Transverse colon (tissue), 4 donors: ENCODE measurements around the gene PROK1. TPM values are rescaled to one million over a fixed set of nuclear protein-coding genes. Genes with fewer than 3 reads are reported as not detected.

ENCODE experiments used
- DNase-seq: peaks from one replicate; pipeline ENCODE4 v3.0.0-alpha.2; 2019
- H3K27ac ChIP-seq, 4 donors: fragments of 200-600 bp; sonication (generic); 2 replicates each; pipeline ENCODE4 v1.5.1; 2016 to 2018; ENCODE audit warnings: inconsistent platforms in 4 of 4
- H3K27me3 ChIP-seq: fragments of 200-600 bp; sonication (generic); 2 replicates; pipeline ENCODE4 v1.5.1; 2017; ENCODE audit warnings: inconsistent platforms
- H3K36me3 ChIP-seq, 4 donors: fragments of 200-600 bp; sonication (generic); 2 replicates each; pipeline ENCODE4 v1.5.1; 2017 to 2019; ENCODE audit warnings: inconsistent platforms in 4 of 4
- H3K4me1 ChIP-seq, 4 donors: fragments of 200-600 bp; sonication (generic); 2 replicates each; pipeline ENCODE4 v1.5.1; 2017 to 2020; ENCODE audit warnings: inconsistent platforms in 4 of 4
- H3K4me3 ChIP-seq, 4 donors: fragments of 200-600 bp; sonication (generic); 1 replicate in 1 of 4; 2 replicates in 3 of 4; pipeline versions ENCODE4 v1.5.1 to v1.6.1; 2017 to 2019; ENCODE audit warnings: inconsistent platforms in 4 of 4
- H3K9me3 ChIP-seq, 2 donors: fragments of 200-600 bp; sonication (generic); 2 replicates each; pipeline ENCODE4 v1.5.1; 2017 to 2019; ENCODE audit warnings: inconsistent platforms in 2 of 2
- CTCF ChIP-seq, 5 experiments: fragments of 200-600 bp in 3 of 5; fragments of 450-650 bp in 2 of 5; sonication (generic) in 3 of 5; IDR thresholded peaks; 1 replicate in 2 of 5; 2 replicates in 3 of 5; pipeline ENCODE4 v1.5.1; 2016 to 2017; ENCODE audit warnings: antibody characterized with exemption in 5 of 5, inconsistent platforms in 3 of 5, mild to moderate bottlenecking in 2 of 5, moderate library complexity in 1 of 5
- EP300 ChIP-seq: sonication (generic); formaldehyde crosslinking; IDR thresholded peaks from one replicate; pipeline ENCODE4 v1.6.1; 2017; ENCODE audit warnings: antibody characterized with exemption, low read depth
- POLR2A ChIP-seq: fragments of 450-650 bp; IDR thresholded peaks from one replicate; pipeline ENCODE4 v1.6.1; 2016; ENCODE audit warnings: antibody characterized with exemption, mild to moderate bottlenecking, moderate library complexity
- POLR2AphosphoS5 ChIP-seq, 3 donors: sonication (generic); formaldehyde crosslinking; IDR thresholded peaks; one replicate each; pipeline ENCODE4 v1.6.1; 2016; ENCODE audit warnings: antibody characterized with exemption in 3 of 3
- WGBS, 2 donors: methylation state at CpG; one replicate each; pipeline ENCODE4 v1.1.5; 2018; ENCODE audit warnings: low coverage in 1 of 2; 5-methylcytosine and 5-hydroxymethylcytosine counted together
- in situ Hi-C, 4 donors: fragments of 200-750 bp; cut with MboI; loops; one replicate each; pipeline versions ENCODE4 v1.15.0 to v1.15.1; 2017; ENCODE audit warnings: low sequenced_read_pairs in 3 of 4, low pct_ligation_motif_present in 1 of 4, low pct_unique_long_range_greater_than_20kb in 1 of 4
- intact Hi-C: fragments of 100-400 bp; cut with DNase I; formaldehyde crosslinking; loops from one replicate; pipeline ENCODE4 v1.15.1; 2023; ENCODE audit warnings: low total_unique reads
- total RNA-seq, 4 donors: library from RNA; depleted of rRNA; stranded (reverse); fragments of >200 nt; gene quantifications; one replicate each; pipeline ENCODE4 v1.1.0, GENCODE V29; 2016

The PROK1 gene
- total RNA-seq, 4 donors from 2014 or later = not detected

- DNase-seq = no peak
- Histone ChIP-seq H3K9me3 (no peaks in the 10 kb centered on the region), H3K27me3 (peaks cover 10% of the 10 kb centered on the region), H3K4me3 (no peak overlapping the region), H3K27ac (no peak overlapping the region), H3K36me3 (no peaks in the 10 kb centered on the region), H3K4me1 (no peaks in the 10 kb centered on the region)
- in situ Hi-C loops = no loop called here
- no peak for TF ChIP-seq POLR2AphosphoS5 (IDR thresholded peaks at IDR 0.05)
- no peak for TF ChIP-seq CTCF (IDR thresholded peaks at IDR 0.05)
- no peak for TF ChIP-seq EP300
- no peak for TF ChIP-seq POLR2A
- WGBS, 2 donors = 53 to 66% methylated on average over 11 to 12 of the region's 12 CpGs
- intact Hi-C loops = no loop called here
Observed at GRCh38 chr1:110481968-110482623, 31.1 kb downstream of the PROK1 start.

GRCh38 chr1:110482662-110483307 lies 31.8 kb downstream of the PROK1 start:
- in situ Hi-C loops = no loop called here

GRCh38 chr1:110483308-110483685 lies 32.3 kb downstream of the PROK1 start:
- WGBS, 2 donors = 81% methylated on average over 9 of the region's 9 CpGs; no CpG with 5 or more reads in 1 of the 2 donors
- Histone ChIP-seq H3K4me3 (no peak overlapping the region), H3K27me3 (peaks cover 10% of the 10 kb centered on the region), H3K27ac (no peak overlapping the region), H3K9me3 (no peaks in the 10 kb centered on the region), H3K4me1 (no peaks in the 10 kb centered on the region), H3K36me3 (no peaks in the 10 kb centered on the region)
- TF ChIP-seq POLR2AphosphoS5 (IDR thresholded peaks at IDR 0.05) (no peak), POLR2A (no peak), CTCF (IDR thresholded peaks at IDR 0.05) (no peak), EP300 (no peak)
- intact Hi-C loops = no loop called here
- DNase-seq = no peak
- in situ Hi-C loops = no loop called here

More at GRCh38 chr1:110482662-110483307, 31.8 kb downstream of the PROK1 start:
- no peak for DNase-seq
- WGBS, 2 donors = 40 to 65% methylated on average over 2 to 18 of the region's 18 CpGs
- Histone ChIP-seq H3K4me3 (no peak overlapping the region), H3K9me3 (no peaks in the 10 kb centered on the region), H3K27ac (no peak overlapping the region), H3K36me3 (no peaks in the 10 kb centered on the region), H3K27me3 (peaks cover 10% of the 10 kb centered on the region), H3K4me1 (no peaks in the 10 kb centered on the region)
- intact Hi-C loops = no loop called here
- TF ChIP-seq POLR2AphosphoS5 (IDR thresholded peaks at IDR 0.05) = no peak
- TF ChIP-seq EP300 = no peak
- TF ChIP-seq POLR2A = no peak
- no peak for TF ChIP-seq CTCF (IDR thresholded peaks at IDR 0.05)

GRCh38 chr1:110484801-110485200 lies 33.9 kb downstream of the PROK1 start:
- Histone ChIP-seq H3K9me3 (no peaks in the 10 kb centered on the region), H3K27ac (no peak overlapping the region), H3K4me3 (no peak overlapping the region), H3K4me1 (no peaks in the 10 kb centered on the region), H3K36me3 (no peaks in the 10 kb centered on the region), H3K27me3 (peaks cover 10% of the 10 kb centered on the region)
- intact Hi-C loops = no loop called here
- 92% methylated on average over 12 of the region's 12 CpGs; no CpG with 5 or more reads in 1 of the 2 donors for WGBS, 2 donors
- DNase-seq = no peak
- in situ Hi-C loops = no loop called here
- no peak for TF ChIP-seq POLR2A
- TF ChIP-seq POLR2AphosphoS5 (IDR thresholded peaks at IDR 0.05) = no peak
- no peak for TF ChIP-seq EP300
- TF ChIP-seq CTCF (IDR thresholded peaks at IDR 0.05) = no peak
